C4-2B (cell line): ENCODE results near the gene POC5.

Source experiments
- CTCF ChIP-seq: fragments of 450-650 bp; conservative IDR thresholded peaks from 2 replicates; pipeline ENCODE4 v1.5.1; 2017; ENCODE audit warnings: mild to moderate bottlenecking
- ZFX ChIP-seq: fragments of 450-650 bp; IDR thresholded peaks from 2 replicates; pipeline ENCODE4 v1.6.1; 2017

GRCh38 chr5:75711151-75711550, 6.1 kb downstream of the POC5 start:
- TF ChIP-seq CTCF = no peak
- no peak for TF ChIP-seq ZFX
